Tongue (tissue), 2 donors: ENCODE measurements around the gene PLEKHG4. TPM values are rescaled to one million over a fixed set of nuclear protein-coding genes. Genes with fewer than 3 reads are reported as not detected.
A peak's percentile ranks its signal among the peaks of the same experiment; 100 is the strongest.

Experiments used
- DNase-seq: peaks from one replicate; pipeline ENCODE4 v3.0.0-alpha.2; 2015
- total RNA-seq: library from RNA; depleted of rRNA; stranded (reverse); fragments of >200 nt; gene quantifications from one replicate; pipeline ENCODE4 v1.2.3, GENCODE V29; 2014

Gene PLEKHG4, protein sequence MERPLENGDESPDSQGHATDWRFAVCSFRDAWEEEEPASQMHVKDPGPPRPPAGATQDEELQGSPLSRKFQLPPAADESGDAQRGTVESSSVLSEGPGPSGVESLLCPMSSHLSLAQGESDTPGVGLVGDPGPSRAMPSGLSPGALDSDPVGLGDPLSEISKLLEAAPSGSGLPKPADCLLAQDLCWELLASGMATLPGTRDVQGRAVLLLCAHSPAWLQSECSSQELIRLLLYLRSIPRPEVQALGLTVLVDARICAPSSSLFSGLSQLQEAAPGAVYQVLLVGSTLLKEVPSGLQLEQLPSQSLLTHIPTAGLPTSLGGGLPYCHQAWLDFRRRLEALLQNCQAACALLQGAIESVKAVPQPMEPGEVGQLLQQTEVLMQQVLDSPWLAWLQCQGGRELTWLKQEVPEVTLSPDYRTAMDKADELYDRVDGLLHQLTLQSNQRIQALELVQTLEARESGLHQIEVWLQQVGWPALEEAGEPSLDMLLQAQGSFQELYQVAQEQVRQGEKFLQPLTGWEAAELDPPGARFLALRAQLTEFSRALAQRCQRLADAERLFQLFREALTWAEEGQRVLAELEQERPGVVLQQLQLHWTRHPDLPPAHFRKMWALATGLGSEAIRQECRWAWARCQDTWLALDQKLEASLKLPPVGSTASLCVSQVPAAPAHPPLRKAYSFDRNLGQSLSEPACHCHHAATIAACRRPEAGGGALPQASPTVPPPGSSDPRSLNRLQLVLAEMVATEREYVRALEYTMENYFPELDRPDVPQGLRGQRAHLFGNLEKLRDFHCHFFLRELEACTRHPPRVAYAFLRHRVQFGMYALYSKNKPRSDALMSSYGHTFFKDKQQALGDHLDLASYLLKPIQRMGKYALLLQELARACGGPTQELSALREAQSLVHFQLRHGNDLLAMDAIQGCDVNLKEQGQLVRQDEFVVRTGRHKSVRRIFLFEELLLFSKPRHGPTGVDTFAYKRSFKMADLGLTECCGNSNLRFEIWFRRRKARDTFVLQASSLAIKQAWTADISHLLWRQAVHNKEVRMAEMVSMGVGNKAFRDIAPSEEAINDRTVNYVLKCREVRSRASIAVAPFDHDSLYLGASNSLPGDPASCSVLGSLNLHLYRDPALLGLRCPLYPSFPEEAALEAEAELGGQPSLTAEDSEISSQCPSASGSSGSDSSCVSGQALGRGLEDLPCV
- total RNA-seq: 21.0 TPM

DNA sequence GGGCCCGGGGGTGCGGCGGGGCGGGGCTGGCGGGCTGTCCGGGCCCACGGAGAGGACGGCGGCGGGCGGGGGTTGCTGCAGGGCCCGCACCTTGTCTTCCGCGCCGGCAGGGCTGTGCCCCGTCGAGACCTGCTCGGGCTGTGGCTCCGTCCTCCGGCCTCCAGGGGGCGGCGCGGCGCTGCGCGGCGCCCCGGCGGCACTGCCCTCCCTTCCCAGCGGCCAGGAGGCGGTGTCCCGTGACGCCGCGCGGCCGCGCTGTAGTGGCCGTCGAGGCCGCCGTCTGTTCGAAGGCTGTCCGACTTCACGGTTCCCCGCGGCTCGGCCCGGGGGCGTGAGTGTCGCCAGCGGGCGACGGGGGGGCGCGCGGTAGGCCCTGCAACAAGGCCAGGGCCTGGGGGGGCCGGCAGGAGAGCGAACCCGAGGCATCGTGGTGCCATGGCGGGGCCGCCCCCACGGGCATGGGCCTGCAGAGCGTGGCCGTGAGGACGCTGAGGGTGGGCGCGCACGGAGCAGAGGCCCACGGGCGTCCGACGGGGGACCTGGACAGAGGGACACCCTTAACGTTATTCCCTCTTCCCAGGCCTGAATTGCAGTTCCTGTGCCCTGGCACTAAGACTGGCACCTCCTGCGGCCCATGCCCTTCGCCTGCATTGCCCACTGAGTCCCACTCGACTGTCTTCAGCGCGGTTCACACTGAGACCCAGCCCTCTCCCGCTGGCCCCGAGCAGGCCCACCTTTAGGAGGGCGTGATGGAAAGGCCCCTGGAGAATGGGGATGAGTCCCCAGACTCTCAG is at the start of gene PLEKHG4:
Gene PLEKHG4, plus strand, starts transcription at position 237 of the 794 bp plus-strand sequence. Its CDS starts 513 bp downstream, at position 750.
- peak; percentile 85 for DNase-seq

DNA sequence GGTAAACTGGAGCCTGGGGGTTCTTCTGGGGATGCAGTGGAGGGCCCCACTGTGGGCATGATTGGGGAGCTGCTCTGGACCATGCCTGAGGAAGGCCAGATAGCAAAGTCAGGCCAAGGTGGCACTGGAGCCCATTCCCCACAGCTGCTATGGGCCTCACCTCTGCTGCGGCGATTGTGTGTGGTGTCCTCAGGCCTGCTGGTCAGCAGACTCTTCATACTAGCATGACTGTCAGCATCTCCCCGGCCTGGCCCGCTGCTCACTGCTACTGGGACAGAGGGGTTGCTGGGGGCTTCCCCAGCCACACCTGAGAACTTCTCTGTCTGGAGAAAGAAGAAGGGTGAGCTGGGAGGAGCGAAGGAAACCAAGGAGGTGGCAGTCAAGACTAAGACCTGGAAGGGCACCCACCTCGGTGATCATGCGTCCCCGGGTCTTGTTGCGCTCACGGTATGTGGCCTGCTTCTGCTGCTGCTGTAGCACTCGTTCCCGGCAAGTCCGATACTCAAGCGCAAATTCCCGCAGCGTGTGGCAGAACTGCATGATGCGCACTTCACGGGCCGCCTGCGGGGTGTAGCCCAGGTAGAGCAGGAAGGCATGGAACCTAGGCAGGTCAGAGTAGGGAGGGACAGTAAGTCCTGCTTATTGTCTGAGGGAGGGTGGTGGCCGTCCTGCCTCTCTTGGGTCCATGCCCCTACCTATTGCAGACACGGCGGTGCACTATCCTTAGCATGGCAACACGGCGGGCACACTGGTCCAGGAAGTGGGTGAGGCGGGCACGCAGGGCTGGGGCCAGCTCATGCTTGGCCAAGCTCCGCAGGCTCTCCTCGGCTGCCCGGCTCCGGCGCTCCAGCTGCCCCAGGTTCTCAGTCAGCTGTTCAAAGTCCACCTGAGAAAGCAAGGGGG is 49.2 kb upstream of the PLEKHG4 start:
- DNase-seq: no peak

DNA sequence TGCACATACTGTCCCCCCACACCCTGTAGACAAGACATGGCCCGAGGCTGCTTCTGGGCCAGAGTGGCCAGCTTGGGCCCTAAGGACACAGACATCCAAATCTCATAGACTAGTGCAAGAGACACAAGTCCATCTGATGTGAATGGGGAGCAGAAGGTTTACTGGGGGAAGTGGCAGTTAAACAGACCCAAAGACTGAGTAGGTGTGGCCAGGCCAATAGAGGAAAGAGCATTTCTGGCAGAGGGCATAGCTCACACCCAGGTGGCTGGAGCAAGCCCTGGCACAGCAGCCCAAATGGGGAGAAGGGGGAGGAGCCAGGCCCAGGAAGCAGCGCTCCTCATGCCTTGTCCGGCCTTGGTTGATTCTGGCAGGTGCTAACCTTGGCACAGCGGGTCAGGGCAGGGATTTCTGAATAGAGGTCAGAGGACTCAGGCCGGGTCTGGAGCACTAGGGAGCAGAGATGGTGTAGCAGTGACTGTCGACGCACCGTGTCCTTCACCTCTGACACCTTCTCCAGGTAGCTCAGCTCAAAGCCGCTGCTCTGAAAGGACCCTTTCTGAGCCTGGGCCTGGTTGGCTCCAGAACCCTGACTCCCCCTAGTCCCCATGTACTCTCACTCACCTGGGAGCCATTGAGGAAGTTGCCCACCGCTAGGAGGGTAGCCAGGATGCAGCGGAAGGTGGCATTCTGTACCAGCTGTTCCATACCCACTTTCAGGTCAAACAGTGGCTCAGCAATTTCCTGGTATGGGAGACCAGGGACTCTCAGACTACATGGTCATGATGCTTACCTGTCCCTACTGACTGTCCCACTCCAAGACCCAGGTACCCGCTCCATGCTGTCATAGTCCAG is 48.3 kb upstream of the PLEKHG4 start:
- DNase-seq: no peak

DNA sequence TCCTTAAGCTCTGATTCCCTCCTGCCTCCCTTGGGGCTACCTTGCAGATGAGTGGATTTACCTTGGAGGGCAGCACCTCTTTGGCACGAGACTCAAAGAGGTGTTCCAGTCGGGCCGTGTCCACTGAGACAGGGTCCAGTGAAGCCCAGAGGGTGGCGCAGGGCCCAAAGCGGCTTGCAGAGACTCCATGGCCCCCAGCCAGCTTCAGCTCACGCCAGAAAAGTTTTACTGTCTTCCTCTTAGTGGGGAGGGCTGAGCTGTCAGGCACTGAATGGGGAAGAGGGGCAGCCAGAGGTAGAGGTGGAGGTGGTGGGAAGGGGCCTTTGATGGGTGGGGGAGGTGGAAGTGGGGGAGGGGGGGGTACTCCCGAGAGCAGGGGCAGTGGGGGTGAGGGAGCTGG is 45.7 kb upstream of the PLEKHG4 start:
- DNase-seq: no peak

DNA sequence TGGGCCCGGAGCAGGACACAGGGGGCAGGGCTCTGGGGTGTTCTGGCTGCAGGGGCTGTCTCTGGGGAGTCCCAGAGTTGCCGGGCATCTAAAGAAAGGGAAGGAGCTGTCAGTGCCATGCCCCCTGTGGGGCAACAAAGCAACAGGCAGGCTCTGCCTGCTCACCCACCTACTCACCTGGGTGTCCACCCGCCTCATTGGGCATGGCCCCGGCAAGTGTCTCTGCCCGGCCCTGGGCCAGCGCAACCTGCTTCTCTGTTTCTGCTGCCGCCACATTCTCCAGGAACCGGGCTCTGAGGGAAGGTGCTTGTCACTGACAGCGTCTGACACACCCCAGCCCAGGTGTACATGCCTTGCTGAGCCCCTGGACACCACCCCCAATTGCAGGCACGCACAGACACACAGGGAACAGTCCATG is 45.1 kb upstream of the PLEKHG4 start:
- no peak for DNase-seq

DNA sequence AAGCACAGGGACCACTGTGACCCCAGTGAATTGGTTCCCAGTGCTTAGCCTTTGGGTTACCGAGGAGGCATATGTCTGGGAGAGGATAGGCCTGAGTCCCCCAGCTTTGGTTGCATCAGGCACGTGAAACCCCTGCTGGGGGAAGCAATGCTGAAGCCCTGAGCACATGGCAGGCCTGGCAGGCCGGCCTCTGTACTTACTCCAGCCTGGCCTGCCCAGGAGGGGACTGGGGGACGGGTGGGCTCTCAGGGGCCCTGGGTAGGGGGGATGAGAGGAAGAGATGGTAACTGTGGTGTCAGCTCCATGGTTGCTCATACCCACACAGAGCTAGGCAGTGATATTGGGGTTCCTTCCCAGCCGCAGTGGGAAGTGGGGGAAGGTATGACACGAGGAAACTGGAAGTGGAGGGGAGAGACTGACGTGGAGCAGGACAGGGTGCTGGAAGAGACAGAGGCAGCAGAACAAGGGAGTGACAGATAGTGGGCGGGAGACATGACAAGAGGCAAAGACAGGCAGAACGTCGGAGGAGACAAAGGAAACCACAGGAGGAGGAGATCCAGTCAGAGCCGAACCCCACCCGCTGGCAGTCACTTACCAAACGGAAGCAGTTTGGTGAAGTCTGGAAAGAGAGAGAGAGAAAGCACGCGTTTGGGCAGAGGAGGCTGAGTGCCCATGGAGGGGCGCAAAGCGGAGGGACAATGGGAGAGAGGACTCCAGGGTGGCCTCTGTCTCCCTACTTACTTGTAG is 43.3 kb upstream of the PLEKHG4 start:
- no peak for DNase-seq

DNA sequence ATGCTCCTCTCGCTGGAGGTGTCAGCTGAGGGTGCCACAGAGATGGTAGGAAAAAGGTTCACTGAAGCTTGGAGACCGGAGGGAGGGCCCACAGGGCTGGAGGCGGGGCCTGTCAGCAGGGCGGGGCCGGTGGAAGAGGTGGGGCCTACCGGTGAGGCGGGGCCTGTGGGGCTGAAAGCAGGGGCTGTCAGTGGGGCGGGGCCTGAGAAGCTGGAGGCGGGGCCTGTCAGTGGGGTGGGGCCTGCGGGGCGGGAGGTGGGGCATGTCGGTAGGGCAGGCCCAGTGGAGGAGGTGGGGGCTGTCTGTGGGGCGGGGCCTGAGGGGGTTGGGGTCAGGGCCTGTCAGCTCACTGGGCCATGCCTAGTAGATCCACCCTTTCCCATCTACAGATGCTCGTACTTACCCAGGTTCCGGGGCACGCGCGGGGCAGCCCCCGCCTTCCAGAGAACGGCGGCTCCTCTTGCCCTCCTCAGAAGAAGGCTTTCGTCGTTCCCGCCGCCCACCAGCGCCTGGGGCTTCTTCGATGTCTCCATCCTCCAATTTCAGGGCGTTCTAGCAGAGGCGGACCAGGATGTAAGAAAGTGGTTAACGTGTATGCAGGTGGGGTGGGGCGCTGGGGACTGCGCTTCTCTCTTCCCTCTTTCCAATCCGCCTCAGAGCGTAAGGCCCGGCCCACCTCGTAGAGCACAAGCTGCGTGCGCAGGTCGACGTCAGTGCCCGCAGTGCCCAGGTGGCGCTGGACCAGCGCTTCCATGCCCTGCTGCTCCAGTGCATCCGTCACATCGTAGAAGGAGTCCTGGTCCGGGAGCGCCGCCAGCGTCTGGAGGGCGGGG is 42.6 kb upstream of the PLEKHG4 start:
- peak; percentile 14 for DNase-seq

DNA sequence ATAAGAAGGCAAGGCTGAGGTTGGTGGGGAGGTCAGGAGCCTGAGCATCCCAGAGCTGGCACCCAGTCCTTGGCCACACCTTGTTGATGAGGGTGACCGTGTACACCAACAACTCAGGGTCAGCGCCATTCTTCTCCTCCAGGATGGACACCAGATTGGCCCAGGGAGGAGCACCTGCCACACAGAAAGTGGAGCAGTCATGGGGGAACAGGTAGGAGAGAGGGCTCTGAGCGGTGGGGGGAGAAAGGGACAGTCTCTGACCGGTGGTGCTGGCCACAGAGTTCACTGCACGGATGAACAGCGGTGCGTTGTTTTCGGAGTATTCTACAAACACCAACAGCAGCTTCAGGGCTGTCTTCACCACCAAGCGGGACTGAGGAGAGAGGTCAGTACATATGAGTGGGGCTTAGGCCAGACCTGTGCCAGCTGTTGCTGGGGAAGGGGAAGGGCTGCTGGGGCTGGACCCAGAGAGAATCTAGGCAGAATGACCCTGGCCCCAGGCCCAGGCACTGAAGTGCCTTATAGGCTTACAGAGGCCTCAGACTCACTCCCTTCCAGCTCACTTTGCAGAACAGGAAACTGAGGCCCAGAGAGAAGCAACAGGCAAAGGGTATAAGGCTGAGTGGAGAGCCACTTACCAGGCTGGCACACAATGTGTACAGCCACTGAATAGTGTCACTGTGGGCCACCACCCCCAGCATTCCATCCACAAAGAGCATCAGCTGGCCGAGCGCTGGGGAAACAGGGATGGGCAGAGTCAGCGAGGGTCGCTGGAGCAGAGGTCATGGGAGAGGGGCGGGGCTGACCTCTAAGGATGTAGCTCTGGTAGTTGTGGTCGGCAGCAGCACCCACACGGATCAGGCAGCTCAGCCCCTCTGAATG is 41.7 kb upstream of the PLEKHG4 start:
- no peak for DNase-seq

DNA sequence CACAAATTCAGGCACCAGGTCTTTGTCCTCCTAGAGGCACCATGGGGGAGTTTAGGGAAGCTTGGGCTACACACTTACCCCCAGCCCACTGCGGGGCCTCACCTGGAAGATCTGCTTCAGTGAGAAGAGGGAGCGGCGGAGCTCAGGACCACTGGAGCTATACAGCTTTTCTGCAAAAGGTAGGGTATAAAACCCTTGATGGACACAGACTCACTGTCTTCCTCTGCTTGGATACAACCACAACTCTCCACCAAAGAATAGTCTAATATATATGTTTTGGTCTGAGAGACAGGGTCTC is 41.1 kb upstream of the PLEKHG4 start:
- no peak for DNase-seq

DNA sequence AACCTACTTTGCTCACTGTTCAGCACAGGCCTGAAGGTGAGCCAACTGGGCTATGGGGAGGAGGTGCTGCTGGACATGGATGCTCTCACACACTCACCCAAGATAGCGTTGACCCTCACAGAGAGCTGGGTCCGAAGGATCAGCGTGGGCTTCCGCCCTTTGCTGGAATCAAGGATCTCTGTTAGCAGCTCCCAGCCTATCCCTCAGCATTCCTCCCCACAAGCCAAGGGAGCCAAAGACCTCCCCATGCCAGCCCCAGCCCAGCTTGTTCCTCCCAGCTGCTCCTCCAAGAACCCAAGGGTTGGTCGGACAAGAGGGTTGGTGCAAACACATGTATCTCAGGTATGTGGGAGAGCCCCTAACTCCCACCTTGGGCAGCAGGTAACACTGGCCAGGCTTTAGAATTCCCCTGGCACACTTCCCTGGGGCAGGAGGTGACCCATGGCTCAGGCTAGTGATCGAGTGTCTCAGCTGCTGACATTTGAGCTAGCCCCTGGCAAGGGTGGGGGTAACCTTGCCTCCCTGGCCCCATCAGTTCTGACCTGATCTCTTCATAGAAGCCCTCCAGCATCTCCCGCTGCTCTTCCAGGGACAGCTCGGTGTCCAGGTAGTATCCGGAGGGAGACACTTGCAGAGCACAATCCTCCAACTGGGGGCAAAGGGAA is 40.4 kb upstream of the PLEKHG4 start:
- DNase-seq: no peak

DNA sequence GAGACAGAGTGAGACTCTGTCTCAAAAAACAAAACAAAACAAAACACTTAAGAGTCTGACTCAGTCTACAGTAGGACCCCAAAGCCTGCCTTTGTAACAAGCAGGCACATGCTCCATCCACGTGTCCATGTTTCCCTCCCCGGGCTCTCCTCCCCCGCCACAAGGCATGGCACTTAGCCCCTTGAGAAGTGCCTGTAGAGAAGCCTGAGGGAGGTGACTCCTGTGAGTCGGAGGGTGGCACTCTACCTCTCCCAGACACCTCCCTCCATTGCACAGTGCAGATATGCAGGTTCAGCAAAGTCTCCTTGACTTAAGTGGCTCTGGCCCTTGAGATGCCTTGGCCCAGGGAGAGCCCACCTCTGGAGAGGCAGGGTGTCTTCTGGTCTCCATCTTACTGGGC is 38.8 kb upstream of the PLEKHG4 start:
- no peak for DNase-seq

DNA sequence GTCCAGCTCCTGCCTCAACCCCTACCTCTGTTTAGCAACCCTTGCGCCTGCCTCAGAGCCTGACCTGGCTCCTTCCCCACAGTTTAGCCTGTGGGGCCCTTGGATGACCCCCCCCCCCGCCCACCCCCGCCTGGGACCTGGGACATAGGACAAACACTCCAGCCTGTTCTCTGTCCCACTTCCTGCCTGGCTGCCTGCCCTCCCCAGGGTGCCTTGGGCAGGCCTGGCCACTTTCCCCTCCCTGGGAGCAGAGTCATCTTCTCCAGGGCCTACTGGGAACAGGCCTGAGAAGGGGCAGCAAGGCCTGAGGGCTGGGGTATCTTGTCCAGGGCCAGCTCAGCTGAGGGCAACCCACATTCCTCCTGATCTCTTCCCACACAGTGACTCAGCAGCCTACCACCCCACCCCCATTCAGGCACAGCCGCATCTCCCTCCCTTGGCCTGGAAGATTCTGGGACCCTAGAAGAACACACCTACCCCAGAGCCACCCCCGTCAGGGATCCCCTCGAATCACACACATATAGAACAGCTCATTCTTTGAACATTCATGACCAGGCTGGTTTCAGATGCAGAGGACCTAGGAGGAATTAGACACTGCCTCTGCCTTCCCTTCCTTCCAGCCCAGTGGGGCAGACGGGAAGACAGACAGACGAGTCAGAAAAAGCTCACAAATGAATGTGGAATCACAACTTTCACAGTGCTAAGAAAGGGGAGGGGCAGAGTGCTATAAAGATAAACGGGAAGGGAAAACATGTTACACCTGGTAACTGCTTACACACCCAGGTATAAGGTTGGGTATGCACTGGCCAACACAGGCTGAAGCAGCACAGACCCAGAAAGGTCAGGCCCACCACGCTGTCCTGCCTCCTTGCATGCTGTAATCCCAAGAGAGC is 38.1 kb upstream of the PLEKHG4 start:
- no peak for DNase-seq

DNA sequence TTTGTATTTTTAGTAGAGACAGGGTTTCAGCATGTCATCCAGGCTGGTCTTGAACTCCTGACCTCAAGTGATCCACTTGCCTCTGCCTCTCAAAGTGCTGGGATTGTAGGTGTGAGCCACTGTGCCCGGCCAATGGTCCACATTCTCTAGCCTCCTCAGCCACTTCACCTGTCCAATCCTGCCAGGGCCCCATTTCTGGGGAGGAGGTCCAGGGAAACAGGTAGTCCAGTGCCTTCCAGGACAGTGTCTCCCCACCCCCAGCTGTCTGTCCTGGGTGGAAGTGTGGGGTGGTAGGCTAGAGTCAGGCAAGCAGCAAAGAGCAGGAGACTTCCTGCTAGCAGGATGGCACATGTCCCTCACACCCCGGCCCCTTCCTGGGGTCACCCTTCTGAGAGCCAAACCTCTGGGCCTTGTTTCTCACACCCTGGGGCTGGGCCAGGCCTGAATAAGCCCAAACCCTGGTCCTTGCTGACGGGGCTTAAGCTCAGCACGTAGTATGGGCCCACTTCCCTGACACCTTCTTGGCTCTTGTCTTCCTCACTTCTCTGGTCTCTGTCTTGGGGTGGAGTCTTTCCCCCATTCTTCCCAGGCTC is 37.1 kb upstream of the PLEKHG4 start:
- no peak for DNase-seq

DNA sequence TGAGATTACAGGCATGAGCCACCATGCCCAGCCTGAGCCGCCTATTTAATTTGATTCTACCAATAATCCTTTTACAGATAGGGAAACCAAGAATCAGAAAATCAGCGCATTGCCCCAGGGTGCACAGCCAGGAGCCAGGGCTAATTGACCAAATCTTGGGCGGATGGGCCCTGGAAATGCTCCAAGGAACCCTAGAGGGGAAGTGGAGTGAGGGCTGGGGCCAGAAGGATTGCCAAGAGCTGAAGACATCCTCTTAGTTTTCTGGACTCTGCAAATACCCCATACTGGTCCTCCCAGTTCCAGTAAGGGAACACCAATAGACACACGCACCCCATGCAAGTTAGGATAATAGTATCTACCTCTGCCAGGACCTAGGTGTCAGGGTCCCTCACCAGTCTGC is 35.9 kb upstream of the PLEKHG4 start:
- no peak for DNase-seq
